ENCODE results near the gene ARHGEF12.

Gene ARHGEF12

GRCh38 chr11:120316880-120317688, 19.1 kb upstream of the ARHGEF12 start:
- DNase-seq (ENCODE audit: low read depth): no peak

- DNase-seq (ENCODE audit: low read depth): no peak
Measured at GRCh38 chr11:120317689-120318480, 18.3 kb upstream of the ARHGEF12 start.

DNA sequence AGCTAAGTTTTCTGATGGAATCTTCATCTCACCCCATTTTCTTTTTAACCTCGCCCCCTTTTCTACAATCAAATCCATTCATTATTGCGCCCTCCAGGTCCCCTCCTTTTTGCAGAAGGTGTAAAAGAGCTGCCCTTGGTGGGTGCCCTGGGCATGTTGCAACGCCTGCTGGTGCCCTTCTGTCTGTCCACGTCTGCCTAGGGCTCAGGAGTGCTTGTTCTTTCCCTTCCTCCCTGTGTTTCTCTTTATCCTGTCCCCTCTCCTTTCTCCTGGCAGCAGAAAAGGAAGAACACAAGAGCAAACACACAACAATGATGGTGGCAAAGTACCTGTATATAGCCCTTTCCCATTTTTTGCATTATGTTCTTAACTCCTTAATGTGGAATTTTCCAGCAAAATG, 17.3 kb upstream of the ARHGEF12 start:
- no peak for DNase-seq (ENCODE audit: low read depth)

DNA sequence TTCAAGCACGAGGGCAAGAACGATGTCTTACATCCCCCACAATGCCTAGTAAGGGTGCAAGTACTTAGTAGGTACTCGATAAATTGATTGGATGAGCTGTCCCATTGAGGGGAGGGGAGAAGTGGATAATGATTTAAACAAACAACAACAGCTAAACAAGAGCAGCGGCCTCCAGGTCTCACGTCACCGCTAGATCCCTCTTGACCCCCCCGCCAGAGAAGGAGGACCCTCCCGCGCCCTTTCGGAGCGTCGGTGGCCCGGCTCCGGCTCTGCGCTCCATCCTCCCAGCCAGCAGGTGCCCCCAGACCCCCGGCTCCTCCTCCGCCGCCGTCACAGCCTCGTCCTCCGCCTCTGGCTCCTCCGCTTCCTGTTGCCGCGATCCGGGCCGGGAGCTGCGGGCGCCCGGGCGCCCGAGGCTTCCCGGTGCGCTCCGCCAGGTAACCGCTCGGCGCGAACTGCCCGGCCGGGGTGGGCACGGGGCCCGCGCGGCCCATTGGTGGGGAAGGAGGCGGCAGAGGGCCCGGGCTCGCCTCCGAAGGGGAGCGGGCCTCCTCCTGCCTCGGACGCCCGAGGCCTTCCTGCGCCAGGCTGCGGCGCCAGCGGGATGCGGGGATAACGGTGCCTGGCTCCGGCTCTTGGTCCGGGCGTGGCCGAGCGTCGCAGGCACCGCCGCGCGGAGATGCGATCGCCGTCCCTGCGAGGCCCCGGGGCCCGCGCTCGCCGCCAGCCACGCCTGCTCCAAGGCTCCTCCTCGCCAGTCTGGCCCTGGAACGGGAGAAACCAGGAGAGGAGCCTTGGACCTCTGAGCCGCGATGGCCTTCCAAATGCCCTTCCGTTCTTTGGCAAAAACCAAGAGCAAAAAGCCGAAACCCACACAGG, 11.0 kb upstream of the ARHGEF12 start, which contains the start of gene TLCD5:
TSS of gene TLCD5 (plus strand) at position 368 of the 879 bp plus-strand sequence. CDS start 2,143 bp downstream, outside the sequence.
- DNase-seq (ENCODE audit: low read depth): no peak

DNA sequence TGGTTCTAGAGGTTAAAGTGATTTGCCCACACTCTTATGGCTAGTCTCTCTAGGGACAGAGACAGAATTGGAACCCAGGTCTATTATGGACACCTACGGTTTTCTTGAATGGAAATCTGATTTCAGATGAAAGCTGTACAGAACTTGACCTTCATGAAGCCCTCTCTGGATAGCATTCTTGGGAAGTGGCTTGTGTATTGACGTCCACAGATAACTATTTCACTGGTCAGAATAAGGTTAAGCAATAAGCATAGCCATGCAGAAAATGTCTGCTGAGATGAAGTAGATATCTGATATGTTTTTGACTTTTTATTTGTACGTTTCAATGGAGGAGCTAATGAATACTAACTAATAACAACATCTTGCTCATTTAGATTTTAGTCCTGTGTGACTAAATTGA, 10.0 kb upstream of the ARHGEF12 start:
- DNase-seq (ENCODE audit: low read depth): no peak

DNA sequence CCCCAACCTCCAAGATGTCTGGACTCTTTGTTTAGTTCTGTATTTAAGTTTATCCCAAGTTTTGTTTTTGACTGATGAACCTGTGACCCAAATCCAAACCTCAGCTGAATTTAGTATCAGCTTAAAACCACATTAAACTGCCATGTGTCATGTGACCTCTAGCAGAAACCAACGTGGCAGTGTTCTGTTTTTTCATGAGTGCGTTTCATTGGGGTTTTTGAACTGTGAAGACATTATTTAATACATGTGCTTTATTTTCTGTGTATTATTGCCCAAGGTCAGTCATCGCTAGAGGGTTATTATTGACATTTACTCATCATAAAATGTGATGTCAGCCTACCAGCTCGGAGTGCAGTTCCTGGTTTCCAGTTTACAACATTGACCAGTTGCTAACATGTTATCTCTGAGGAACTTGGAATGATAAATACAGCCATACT, 9.3 kb upstream of the ARHGEF12 start:
- no peak for DNase-seq (ENCODE audit: low read depth)

DNA sequence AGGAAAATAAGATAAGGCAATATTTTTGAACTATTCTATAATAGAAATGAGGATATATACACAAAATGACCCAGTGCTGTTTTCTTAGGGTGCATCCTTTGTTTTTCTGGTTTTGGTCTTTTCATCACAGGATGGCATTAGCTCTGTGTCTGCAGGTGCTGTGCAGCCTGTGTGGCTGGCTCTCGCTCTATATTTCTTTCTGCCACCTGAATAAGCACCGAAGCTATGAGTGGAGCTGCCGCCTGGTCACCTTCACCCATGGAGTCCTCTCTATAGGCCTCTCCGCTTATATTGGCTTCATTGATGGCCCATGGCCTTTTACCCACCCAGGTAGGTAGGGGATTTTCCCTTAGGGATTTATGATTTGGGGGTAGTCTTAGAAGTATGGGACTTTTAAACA, 8.9 kb upstream of the ARHGEF12 start:
- no peak for DNase-seq (ENCODE audit: low read depth)

GRCh38 chr11:120329556-120329955, 6.7 kb upstream of the ARHGEF12 start:
- no peak for DNase-seq (ENCODE audit: low read depth)

GRCh38 chr11:120330045-120330444, 6.2 kb upstream of the ARHGEF12 start:
- no peak for DNase-seq (ENCODE audit: low read depth)

DNA sequence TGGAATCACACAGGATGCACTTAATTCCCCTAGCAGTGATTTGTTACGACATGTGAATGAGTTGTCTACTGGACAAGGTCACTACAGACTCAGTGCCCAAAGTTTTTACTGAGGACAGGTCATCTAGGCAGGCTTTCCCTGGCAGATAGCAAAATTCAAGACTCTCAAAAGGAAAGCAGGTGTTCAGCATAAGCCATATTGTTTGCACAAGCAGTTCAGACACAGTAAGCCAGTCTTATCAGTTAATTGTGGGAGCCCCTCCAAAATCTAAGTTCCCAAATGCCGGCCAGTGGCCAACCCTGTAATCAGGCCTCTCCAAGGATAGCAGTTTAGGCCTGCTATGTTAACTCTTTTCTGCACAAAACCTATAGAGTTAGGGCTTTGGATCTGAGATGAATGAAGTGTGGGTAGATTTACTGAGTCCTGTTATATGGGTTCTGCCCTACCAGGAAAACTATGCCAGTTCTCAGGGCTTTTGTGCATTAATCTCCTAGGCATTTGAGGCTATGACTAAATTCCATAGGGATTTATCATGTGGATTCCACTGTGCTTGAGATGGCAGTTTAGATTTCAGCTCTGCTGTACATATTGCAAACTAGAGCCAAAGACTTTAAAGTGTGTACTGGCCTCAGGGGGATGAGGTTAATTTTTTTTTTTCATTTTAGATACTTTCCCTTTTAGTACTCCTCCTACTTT, 4.8 kb upstream of the ARHGEF12 start:
- DNase-seq (ENCODE audit: low read depth): no peak

DNA sequence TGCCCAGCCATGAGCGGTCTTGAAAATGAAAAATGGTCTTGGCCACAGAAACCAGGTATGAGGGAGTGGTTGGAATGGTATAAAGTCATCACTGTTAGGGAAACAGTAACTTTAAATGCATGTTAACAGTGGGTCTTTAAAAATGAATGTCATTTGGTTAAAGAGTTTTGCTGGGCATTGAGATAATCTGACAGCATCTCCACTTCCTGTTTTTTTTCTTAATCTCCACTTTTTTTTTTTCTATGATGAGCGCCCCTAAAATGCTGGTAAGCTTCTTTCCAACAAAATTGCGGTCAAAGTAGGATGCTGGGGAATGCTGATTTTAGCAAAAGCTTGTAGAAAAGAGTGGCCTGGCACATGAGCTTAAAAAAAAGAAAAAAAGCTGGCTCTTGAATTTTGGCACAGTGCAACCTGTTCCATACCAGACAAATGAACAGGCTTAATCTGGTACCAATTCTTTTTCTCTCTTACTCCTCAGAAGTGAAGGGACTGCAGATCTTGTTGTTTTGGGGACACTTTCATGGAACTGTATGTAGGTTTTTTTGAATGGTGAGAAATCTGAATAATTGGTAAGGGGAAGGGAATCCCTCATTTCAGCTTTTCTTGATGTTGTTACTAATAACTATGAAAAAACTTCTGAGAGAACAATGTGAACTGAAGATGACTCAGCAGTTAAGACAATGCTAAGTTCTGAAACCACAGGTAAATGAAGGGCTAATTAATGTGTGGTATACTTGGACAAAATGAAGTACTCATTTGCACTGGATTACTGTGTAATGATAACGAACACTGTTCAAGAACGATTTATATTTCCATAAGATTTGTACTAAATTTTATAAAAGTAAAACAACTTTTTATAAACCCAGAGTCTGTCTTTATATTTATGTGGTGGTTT, 3.1 kb upstream of the ARHGEF12 start:
- DNase-seq (ENCODE audit: low read depth): no peak

DNA sequence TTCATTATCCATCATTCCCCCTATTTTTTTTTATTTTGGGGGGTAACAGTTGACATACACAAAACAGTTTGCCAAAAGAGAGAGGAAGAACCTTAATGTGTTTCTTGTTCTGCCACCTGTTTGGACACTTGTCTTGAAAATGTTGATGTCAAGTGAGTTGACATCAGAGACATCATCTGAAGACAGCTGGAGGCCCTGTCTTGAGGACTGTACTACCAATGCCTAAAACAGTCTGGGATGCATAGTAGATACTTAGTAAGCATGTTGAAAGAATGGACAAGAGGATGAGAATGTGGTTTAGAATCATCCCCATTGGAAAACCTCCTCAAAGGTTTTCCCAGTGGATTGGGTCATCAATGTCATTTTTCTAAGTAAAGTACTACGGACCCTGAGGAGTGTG, 2.4 kb upstream of the ARHGEF12 start:
- DNase-seq (ENCODE audit: low read depth): no peak

DNA sequence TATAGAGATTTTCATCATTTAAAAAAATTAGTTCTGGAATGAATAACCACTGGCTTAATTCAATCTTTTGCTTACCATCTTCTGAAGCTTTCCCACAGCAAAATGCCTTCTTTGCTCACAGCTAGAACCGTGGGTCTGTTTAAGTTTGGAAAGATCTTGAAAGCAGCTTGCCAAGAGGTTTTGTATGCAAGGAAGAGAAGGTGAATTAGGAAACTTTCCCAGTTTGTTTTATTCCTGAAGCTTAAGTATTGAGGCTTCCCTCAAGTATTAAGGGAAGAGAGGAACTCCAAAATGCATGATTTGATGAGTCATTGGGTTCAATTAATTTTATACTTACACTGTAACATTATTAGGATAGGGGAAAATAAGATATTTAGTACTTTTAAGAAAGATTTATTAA, 1.9 kb upstream of the ARHGEF12 start:
- DNase-seq (ENCODE audit: low read depth): no peak

DNA sequence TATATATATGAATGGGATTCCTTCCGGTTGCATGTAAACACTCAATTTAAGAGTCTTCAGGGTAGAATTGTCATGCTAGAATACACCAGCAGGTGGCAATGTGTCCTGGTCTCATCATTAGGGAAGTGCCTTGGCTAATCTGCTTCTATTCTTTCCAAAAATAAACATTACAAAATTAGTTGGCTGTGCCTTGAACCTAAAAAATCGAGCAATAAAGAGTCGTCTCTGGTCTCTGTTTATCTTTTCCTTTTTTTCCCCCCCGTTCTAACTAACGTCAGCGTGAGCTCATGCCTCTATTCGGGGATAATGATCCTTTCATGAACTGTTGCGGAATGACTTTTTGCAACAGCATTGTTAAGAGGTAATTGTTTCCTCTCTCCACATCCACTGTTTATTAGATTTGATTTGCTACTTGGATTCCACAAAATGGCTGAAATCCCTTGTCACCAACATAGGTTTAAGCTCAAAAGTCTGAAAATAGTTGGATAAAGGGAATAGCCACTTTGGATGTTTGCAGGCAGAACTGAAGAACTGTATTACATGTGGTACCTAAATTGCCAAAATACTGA, 1.2 kb upstream of the ARHGEF12 start:
- peak; percentile 33 for DNase-seq (ENCODE audit: low read depth)

DNA sequence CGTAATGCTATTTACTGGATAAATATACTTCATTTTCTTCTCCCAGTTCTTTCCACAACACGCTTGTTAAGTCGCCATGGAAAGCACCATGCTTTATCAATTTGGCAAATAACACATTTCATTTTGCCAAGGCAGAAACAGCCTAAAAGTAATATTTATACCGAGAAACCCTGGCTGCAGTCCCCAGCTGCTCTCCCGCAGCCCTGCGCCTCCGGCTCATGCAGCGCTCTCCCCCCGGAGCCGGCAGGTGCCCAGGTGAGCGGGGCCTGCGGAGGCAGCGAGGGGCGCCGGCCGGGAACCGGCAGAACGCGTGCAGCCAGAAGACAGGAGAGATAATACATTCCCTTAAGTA, 681 bp upstream of the ARHGEF12 start:
- DNase-seq (ENCODE audit: low read depth): peak; percentile 1

GRCh38 chr11:120336641-120337354, 585 bp downstream of the ARHGEF12 start:
- DNase-seq (ENCODE audit: low read depth): no peak

DNA sequence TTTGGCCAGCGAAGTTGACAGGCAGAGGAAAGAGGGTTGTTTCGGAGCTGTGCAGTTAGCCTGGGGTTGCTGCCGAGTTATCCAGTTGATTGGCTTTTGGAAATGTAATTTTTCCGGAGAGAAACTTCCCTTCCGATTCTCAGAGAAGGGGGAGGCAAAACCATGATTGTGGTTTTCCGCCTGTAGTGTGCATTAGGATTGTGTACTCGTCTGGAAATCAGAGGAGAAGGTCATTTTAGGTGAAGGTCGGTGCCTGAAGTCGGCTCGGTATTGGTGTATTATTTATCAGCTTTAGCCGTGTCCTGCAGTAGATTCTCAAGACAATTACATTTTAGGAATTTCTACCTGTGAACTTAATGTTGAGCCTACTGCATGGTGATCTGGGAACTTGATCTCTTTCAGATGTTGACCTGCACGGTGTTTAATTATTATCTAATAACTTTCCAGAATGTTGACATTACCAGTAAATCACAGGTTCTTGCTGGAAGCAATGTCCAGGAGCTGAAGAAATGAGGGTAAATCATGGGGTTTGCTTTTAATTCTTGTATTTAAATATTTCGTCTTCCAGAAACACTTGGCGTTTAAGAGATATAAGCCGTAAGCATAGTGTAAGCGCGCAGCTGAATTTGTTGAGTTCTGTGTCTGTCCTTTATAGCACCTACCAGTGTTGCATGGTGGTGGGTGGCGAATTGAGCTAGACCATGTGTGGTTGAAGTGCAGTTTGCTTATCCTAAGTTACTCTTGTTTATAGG, 1.3 kb downstream of the ARHGEF12 start:
- DNase-seq (ENCODE audit: low read depth): no peak

GRCh38 chr11:120338107-120338933, 2.1 kb downstream of the ARHGEF12 start:
- no peak for DNase-seq (ENCODE audit: low read depth)

Data from T follicular helper cell (primary cell).